ENCODE measurements around the gene ZDHHC20.

ZDHHC20 gene

DNA sequence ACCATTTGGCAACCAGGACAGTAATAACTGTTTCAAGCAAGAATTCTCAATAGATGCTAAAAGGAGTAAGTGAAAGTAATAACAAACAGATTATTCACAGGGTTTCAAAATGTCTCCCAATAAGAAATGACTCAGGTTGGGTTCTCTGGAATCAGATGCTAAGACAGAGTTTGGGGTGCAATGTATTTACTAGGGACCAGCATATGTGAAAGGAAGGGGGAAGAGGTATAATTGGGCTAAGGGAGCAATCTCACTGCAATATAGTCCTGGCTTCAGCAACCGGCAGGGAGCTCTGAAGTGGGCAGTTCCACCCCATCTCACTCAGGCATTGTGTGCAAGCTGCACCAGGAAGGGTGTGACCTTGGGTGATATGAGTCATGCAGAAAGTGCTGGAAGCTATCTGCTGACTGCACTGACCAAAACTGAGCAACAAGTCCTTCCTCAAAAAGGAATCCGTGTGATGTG lies 23.4 kb downstream of the ZDHHC20 start:
- H3K27ac ChIP-seq (ENCODE audit: low read depth, low read length), result no peak overlapping the region
- H3K4me1 ChIP-seq (ENCODE audit: control insufficient read depth, low read length), result no peaks in the 10 kb centered on the region
- peaks cover 86% of the 10 kb centered on the region for H3K79me2 ChIP-seq (ENCODE audit: control insufficient read depth, low read length)
- H3K9me3 ChIP-seq (ENCODE audit: control insufficient read depth, insufficient read depth, low read length), result peaks cover 3% of the 10 kb centered on the region; the same call in 1 of the 2 replicates
- peaks cover 7% of the 10 kb centered on the region; the same call in 1 of the 2 replicates for H3K36me3 ChIP-seq (ENCODE audit: control insufficient read depth, low read length)
- no peak overlapping the region for H3K4me2 ChIP-seq (ENCODE audit: low read length)
- H3K27me3 ChIP-seq (ENCODE audit: control insufficient read depth, low read length), result no peaks in the 10 kb centered on the region
- H3K9me2 ChIP-seq (replicated peaks; ENCODE audit: control insufficient read depth, low read length), result no peaks in the 10 kb centered on the region
- no peak overlapping the region for H3K4me3 ChIP-seq (ENCODE audit: low read length)
- H4K20me1 ChIP-seq (ENCODE audit: control insufficient read depth, insufficient read depth, low read depth, low read length), result no peaks in the 10 kb centered on the region
- no peak for TF ChIP-seq EZH2phosphoT487 (IDR thresholded peaks at IDR 0.05; ENCODE audit: borderline replicate concordance, low read length)
- TF ChIP-seq, protein P1, sequence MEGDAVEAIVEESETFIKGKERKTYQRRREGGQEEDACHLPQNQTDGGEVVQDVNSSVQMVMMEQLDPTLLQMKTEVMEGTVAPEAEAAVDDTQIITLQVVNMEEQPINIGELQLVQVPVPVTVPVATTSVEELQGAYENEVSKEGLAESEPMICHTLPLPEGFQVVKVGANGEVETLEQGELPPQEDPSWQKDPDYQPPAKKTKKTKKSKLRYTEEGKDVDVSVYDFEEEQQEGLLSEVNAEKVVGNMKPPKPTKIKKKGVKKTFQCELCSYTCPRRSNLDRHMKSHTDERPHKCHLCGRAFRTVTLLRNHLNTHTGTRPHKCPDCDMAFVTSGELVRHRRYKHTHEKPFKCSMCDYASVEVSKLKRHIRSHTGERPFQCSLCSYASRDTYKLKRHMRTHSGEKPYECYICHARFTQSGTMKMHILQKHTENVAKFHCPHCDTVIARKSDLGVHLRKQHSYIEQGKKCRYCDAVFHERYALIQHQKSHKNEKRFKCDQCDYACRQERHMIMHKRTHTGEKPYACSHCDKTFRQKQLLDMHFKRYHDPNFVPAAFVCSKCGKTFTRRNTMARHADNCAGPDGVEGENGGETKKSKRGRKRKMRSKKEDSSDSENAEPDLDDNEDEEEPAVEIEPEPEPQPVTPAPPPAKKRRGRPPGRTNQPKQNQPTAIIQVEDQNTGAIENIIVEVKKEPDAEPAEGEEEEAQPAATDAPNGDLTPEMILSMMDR (IDR thresholded peaks at IDR 0.05; ENCODE audit: low read depth, low read length, poor library complexity, severe bottlenecking), result no peak
- no peaks in the 10 kb centered on the region; the same call in 1 of the 2 replicates for H3F3A ChIP-seq (ENCODE audit: control insufficient read depth, insufficient read depth)

DNA sequence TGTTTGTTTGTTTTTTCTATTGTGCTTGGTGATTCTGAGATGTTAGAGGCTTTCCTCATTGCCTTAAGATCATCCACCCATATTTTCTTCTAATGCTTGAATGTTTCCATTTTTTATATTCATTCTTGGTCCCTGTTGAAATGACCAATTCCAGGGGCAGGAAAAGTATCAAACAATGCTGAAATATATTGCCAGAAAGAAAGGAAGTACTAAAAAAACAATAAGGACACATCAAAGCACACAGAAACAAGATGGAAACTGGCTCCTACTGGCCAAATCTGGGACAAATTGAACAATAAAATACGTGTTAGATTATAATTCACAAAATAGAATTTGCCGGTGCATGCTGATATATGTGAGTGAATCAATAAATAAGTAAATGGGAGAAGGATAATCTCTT lies 23.9 kb downstream of the ZDHHC20 start:
- Histone ChIP-seq H3K79me2 (ENCODE audit: control insufficient read depth, low read length) (peaks cover 86% of the 10 kb centered on the region), H3K9me2 (replicated peaks; ENCODE audit: control insufficient read depth, low read length) (no peaks in the 10 kb centered on the region), H4K20me1 (ENCODE audit: control insufficient read depth, insufficient read depth, low read depth, low read length) (no peaks in the 10 kb centered on the region), H3K36me3 (ENCODE audit: control insufficient read depth, low read length) (peaks cover 9% of the 10 kb centered on the region; the same call in 1 of the 2 replicates), H3K4me2 (ENCODE audit: low read length) (no peak overlapping the region), H3K27me3 (ENCODE audit: control insufficient read depth, low read length) (no peaks in the 10 kb centered on the region), H3F3A (ENCODE audit: control insufficient read depth, insufficient read depth) (no peaks in the 10 kb centered on the region), H3K9me3 (ENCODE audit: control insufficient read depth, insufficient read depth, low read length) (peaks cover 3% of the 10 kb centered on the region; the same call in 1 of the 2 replicates), H3K4me1 (ENCODE audit: control insufficient read depth, low read length) (no peaks in the 10 kb centered on the region), H3K27ac (ENCODE audit: low read depth, low read length) (no peak overlapping the region), H3K4me3 (ENCODE audit: low read length) (no peak overlapping the region)
- TF ChIP-seq, protein P1 (IDR thresholded peaks at IDR 0.05; ENCODE audit: low read depth, low read length, poor library complexity, severe bottlenecking), result no peak
- no peak for TF ChIP-seq EZH2phosphoT487 (IDR thresholded peaks at IDR 0.05; ENCODE audit: borderline replicate concordance, low read length)

DNA sequence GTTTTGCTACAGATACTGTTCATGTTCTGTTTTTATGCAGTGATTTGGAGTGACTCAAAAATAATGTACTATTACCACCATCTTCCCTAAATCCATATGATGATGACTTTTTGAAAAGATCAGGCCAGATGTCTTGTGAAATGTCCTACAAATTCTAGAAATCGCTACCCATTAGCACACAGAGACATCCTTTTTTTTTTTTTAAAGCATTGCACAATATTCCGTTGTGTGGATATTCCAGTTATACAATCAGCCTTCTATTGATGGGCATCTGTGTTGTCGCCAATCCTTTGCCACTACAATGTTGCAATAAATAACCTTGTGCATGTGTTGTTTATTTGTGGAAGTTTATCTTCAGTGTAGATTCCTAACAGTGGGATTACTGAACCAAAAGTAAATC lies 24.5 kb downstream of the ZDHHC20 start:
- peaks cover 6% of the 10 kb centered on the region; the same call in 1 of the 2 replicates for H3K4me1 ChIP-seq (ENCODE audit: control insufficient read depth, low read length)
- no peaks in the 10 kb centered on the region for H3K27me3 ChIP-seq (ENCODE audit: control insufficient read depth, low read length)
- H3K27ac ChIP-seq (ENCODE audit: low read depth, low read length), result no peak overlapping the region
- H3K79me2 ChIP-seq (ENCODE audit: control insufficient read depth, low read length), result peaks cover 86% of the 10 kb centered on the region
- no peak for TF ChIP-seq EZH2phosphoT487 (IDR thresholded peaks at IDR 0.05; ENCODE audit: borderline replicate concordance, low read length)
- TF ChIP-seq, protein P1 (IDR thresholded peaks at IDR 0.05; ENCODE audit: low read depth, low read length, poor library complexity, severe bottlenecking), result no peak
- no peaks in the 10 kb centered on the region for H3F3A ChIP-seq (ENCODE audit: control insufficient read depth, insufficient read depth)
- no peaks in the 10 kb centered on the region for H4K20me1 ChIP-seq (ENCODE audit: control insufficient read depth, insufficient read depth, low read depth, low read length)
- H3K36me3 ChIP-seq (ENCODE audit: control insufficient read depth, low read length), result peaks cover 9% of the 10 kb centered on the region; the same call in 1 of the 2 replicates
- H3K4me3 ChIP-seq (ENCODE audit: low read length), result no peak overlapping the region
- peaks cover 6% of the 10 kb centered on the region; the same call in 1 of the 2 replicates for H3K9me3 ChIP-seq (ENCODE audit: control insufficient read depth, insufficient read depth, low read length)
- H3K9me2 ChIP-seq (replicated peaks; ENCODE audit: control insufficient read depth, low read length), result no peaks in the 10 kb centered on the region
- H3K4me2 ChIP-seq (ENCODE audit: low read length), result no peak overlapping the region

Data from DOHH2 (cell line).